ENCODE measurements around the gene LBX2. TPM values are rescaled to one million over a fixed set of nuclear protein-coding genes. Genes with fewer than 3 reads are reported as not detected.
A peak's percentile ranks its signal among the peaks of the same experiment; 100 is the strongest.

Gene LBX2
- total RNA-seq, 1 experiment from 2014 or later: 1.3 TPM

DNA sequence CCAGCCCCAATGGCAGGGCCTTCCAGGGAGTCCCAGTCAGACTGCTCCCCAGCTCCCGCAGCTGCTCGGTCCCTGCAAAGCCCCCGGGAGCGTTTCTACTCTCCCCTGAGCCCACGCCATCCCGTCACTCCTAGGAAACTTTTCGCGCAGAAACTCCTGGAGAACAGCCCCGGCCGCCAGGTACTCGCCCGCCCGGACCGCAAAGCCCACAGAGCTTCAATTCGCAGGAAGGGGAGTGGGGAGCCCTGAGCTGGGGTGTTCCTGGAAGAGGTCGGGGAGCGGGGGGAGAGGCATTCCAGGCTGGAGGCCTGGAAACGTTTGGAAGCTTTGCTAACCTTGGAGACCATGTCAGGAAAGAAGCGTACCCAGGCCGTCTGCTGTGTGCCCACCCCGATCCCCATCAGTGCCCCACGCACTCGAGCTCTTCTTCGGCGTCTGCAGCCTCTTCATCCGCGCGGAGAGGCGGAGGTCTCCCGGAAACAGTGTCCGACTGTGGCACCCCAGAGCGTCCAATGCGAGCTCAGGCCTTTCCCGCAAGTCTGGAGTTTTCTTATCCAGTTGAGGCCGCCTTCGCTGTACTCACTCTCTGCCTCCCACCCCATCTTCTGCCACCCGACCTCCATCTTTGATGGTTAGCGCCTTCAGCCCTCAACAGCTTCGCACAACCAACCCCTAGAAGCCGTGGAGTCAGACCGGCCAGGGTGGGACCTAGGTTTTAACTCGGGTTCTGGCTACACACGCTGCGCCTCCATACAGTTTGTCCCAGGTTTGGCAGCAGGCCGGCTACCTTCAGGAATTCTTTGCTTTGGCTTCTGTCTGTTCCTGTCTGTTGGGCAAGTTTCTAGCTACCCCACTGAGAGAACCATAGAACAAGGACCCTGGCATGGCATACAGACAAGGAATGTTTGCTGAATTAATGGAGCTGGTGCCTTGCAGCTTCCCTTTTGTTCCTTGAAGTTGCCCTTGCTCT lies 4.4 kb upstream of the LBX2 start:
- peak overlapping the region; percentile 78 for H3K27ac ChIP-seq
- no peaks in the 10 kb centered on the region for H3K27me3 ChIP-seq
- no peaks in the 10 kb centered on the region for H3K9me3 ChIP-seq (replicated peaks)
- DNase-seq: no peak
- H3K36me3 ChIP-seq: no peaks in the 10 kb centered on the region
- H3K4me1 ChIP-seq: peaks cover 8% of the 10 kb centered on the region; the same call in 1 of the 2 replicates
- peak overlapping the region; percentile 64 for H3K4me3 ChIP-seq

DNA sequence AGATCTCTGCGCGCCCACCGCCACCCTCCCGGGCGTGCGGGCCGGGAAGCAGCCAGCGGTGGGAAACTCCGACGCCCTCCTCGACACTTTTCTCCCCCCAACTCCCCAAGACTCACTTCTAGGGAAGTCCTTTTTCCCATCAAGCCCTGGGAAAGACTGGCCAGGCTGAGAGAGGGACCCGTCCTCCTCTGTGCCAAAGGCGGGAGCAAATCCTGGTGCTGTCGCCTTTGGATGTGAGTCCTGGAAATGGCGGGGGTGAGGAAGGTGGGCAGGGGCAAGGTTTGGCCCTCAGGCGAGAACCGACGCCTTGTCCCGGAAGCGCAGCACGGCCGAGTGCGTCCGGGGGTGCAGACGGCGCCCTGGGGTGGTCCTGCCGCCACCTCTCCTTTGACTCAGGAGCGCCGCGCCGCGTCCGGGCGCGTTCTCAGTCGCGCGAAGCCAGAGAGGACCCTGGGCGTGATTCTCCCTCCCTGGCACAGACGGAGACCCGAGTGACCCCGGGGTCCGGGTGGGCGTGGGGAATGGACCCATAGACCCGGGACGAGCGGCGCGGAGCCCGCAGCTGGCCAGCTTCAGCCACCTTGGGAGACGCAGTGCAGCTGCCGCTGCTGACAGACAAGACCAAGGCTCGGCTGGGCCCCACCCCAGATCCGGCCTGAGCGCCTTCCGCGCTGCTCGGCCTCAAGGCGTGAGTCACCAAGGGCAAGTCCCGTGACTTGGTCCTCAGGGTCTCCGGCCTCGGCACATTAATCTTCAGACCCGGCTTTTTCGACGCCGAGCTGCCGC lies 3.5 kb upstream of the LBX2 start:
- Histone ChIP-seq H3K4me3 (peak overlapping the region; percentile 64), H3K4me1 (no peaks in the 10 kb centered on the region), H3K27ac (peak overlapping the region; percentile 78), H3K27me3 (no peaks in the 10 kb centered on the region), H3K36me3 (no peaks in the 10 kb centered on the region), H3K9me3 (replicated peaks) (no peaks in the 10 kb centered on the region)
- DNase-seq: peak; percentile 84 to 87

DNA sequence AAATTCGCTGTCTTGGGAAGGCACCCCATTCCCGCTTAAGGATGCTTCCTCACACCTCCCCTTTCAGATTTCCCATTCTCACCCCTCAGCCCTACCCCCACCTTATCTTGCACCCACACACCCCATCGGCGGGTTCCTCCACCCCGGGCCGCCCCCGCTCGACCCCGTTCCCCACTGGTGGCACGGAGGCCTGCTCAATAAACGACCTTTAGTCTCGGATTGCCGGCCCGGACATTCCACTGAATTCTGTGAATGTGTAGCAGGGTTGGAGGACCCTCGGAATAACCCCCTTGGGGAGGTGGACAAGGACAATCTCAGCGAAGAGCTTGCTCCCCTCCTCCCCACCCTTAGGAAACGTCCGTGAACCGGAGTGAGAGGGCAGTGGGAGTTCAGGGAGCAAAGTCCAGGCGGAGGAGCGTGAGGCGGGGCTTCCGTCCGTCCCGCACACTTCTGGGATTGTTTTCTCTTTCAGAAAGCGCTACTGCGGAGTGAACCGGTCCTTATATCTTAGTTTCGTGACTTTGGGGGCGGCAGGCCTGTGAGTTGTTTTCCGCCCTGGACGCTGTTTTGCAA lies 2.8 kb upstream of the LBX2 start:
- Histone ChIP-seq H3K9me3 (replicated peaks) (no peaks in the 10 kb centered on the region), H3K4me1 (no peaks in the 10 kb centered on the region), H3K36me3 (no peaks in the 10 kb centered on the region), H3K27me3 (no peaks in the 10 kb centered on the region), H3K27ac (peak overlapping the region; percentile 78), H3K4me3 (peak overlapping the region; percentile 64)
- no peak for DNase-seq

DNA sequence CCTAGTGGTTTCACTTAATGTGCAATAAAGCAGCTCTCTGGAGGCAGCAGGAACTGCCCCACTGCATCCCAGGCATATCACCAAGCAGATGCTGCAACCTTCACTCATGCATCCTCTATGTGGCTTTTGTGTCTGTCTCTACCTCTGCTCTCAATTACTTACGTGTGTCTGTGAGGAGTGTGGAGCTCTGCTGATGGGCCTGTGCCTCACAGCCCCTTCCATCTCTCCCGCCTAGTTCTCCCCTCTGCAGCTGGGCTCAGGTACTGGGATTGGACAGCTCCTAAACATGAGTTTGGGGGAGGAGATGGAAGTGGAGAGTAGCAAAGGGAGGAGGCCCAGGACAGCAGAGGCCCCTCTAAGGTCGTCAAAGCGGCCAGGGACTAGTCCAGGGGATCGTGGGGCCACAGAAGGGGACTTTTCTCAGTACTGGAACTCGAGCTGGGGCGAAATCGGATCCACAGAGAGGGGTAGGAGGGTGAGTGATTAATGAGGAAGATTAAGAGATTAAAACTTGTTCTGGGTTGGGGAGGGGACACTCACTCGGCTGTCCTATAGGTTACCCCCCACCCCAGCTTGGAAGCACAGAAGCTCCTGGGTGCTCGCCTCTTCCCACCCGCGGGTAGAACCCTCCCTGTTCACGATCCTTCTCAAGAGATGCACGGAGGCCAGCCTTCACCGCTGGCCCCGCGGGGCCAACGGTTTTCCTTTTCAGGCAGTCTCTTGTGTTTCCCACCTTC lies 2.1 kb upstream of the LBX2 start:
- Histone ChIP-seq H3K27ac (no peak overlapping the region), H3K9me3 (replicated peaks) (no peaks in the 10 kb centered on the region), H3K36me3 (no peaks in the 10 kb centered on the region), H3K27me3 (no peaks in the 10 kb centered on the region), H3K4me3 (no peak overlapping the region), H3K4me1 (no peaks in the 10 kb centered on the region)
- no peak for DNase-seq

DNA sequence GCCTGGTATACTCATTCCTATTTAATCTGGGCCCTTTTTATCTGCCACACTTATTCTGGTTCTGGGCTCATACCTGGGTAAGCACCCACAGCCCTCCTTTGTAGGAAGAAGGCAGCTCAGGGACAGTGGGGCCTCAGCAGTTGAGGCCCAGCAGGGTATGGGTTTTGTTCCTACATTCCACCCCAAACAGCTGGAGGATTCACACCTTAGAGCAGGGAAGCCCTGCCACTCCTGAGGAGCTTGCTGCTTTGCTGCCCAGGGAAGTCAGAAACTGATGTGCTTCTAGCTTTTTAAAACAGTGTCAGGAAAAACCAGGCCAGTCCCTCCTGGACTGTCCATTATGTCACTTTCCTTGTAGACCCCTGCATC lies 1.2 kb upstream of the LBX2 start:
- Histone ChIP-seq H3K27me3 (no peaks in the 10 kb centered on the region), H3K27ac (no peak overlapping the region), H3K4me1 (no peaks in the 10 kb centered on the region), H3K4me3 (no peak overlapping the region), H3K9me3 (replicated peaks) (no peaks in the 10 kb centered on the region), H3K36me3 (no peaks in the 10 kb centered on the region)
- DNase-seq: no peak

DNA sequence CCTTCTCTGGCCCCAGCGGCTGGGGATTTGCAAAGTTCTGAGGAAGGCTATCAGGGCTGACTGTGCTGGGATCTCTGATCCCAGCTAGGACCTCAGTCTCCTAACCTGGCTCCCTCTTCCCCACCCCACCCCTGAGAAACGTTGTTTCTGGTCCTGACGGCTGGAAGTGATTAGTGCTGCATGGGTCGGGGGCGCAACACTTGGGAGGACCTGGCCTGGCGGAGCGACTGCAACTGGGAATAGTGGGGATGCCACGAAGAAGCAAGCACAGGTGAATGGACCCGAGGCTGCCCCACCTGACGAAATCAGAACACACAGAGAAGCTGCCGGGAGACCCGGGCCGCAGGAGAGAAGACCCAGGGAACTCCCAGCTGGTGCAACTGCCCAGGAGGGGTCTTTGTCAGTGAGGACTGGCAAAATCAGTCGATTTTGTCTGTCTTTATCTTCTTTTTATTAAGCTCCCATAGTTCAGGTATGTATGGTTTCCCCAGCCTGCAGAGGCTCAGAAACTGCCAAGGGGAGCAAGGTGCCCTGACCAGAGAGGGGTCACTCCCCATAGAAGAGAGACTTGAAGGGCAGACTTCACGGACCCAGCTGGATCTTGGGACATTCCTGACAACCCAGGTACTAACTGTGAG lies 656 bp upstream of the LBX2 start:
- Histone ChIP-seq H3K4me1 (no peaks in the 10 kb centered on the region), H3K4me3 (no peak overlapping the region), H3K9me3 (replicated peaks) (no peaks in the 10 kb centered on the region), H3K36me3 (no peaks in the 10 kb centered on the region), H3K27me3 (no peaks in the 10 kb centered on the region), H3K27ac (no peak overlapping the region)
- no peak for DNase-seq

DNA sequence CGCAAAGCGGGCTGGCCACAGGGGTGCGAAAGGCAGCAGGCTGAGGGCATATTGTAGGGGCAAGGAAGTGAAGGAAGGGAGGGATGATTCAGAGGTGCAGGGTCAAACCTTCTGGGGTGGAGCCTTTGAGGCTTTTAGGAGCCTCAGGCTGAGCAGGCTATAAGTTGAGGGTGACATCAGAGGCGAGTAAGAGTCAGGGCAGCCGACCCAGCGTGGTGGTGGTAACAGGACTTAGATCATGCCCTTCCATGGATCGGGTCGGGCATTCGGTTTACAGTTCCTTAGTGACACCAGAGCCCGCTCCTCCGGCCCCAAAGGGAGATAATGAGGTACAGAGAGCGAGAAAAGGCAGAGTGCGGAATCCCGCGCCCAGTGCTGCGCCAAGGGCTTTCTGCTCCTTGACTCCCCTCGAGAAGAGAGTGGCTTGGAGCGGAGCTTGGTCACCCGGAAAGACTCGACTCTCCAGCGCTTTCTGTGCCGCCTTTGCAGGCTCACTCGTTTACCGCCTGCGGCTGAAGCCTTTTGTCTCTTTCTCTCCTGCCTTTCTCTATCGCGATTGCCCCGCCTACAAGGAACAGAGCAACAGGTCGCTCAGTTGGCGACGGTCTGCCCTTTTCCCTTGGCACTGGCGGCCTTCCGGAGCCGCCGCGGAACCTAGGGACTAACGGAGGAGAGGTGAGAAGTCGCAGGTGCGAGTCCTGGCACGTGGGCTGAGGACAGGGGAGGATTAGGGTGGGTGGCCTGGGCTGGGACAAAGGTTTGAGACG lies 720 bp downstream of the LBX2 start:
- Histone ChIP-seq H3K27me3 (no peaks in the 10 kb centered on the region), H3K27ac (no peak overlapping the region), H3K4me3 (no peak overlapping the region), H3K9me3 (replicated peaks) (no peaks in the 10 kb centered on the region), H3K4me1 (no peaks in the 10 kb centered on the region), H3K36me3 (peaks cover 8% of the 10 kb centered on the region)
- DNase-seq: no peak

DNA sequence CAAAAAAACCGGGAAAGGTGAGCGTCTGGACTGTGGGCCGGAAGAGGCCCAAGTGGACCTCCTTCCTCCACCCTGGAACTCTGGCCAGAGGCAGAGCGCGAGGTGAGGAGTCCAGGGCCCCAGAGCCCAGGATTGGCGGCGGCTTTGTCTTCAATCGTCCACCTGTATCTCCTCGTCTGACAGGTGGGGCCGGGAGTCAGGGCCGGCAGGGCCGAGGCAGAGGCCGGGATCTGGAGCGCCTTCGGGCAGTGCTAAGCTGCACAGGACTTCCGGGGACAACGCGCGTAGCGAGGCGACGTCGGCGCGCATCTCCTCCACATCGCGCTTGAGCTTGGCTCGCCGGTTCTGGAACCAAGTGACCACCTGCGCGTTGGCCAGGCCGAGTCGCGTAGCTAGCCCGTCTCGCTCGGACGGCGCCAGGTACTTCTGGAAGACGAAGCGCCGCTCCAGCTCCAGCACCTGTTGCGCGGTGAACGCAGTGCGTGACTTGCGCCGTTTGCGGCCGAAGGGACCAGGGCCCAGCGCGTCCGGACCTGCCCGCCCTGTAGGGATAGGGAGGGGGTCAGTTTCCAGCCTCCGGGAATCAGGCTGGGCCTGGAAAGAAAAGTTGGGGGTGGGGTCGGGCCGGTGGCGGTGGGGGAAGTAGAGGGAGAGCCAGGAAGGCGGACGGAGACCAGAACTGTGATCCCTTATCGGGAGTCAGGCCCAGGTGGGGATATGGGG lies 1.5 kb downstream of the LBX2 start:
- Histone ChIP-seq H3K4me3 (no peak overlapping the region), H3K9me3 (replicated peaks) (no peaks in the 10 kb centered on the region), H3K4me1 (no peaks in the 10 kb centered on the region), H3K27me3 (no peaks in the 10 kb centered on the region), H3K27ac (no peak overlapping the region), H3K36me3 (peaks cover 10% of the 10 kb centered on the region)
- DNase-seq: no peak

DNA sequence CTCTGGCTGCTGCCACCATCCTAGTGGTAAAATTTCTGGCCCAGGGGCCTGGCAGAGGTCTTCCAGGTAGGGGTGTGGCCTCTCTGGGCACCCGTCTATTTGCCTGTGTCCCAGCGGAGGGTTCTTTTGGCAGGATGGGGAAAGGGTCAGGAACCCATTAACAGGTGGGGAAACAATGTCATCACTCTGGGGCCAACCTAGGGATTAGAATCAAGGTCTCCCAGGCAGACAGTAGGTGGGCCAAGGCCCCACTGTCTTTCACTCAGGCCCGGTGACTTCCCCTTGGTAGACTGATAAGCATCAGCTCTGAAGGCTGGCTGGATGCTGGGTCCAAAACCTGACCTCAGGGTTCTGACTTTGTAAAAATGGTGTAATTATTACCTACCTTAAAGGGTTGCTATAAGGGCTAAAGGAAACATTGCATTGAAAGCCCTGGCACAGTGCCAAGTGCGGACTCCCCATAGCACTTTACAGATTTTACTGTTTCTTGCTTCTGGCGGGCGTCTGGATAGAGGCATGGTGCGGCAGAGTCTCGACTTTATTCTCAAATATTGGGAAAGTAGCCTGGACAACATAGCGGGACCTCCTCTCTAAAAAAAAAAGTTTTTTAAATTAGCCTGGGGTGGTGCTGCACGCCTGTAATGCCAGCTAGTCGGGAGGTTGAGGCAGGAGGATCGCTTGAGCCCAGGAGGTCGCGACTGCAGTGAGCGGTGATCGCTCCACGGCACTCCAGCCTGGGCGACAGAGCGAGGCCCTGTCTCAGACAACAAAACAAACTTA lies 2.2 kb downstream of the LBX2 start:
- no peaks in the 10 kb centered on the region for H3K9me3 ChIP-seq (replicated peaks)
- H3K36me3 ChIP-seq: peaks cover 12% of the 10 kb centered on the region
- H3K4me1 ChIP-seq: no peaks in the 10 kb centered on the region
- no peak for DNase-seq
- no peak overlapping the region for H3K27ac ChIP-seq
- H3K27me3 ChIP-seq: no peaks in the 10 kb centered on the region
- no peak overlapping the region for H3K4me3 ChIP-seq

DNA sequence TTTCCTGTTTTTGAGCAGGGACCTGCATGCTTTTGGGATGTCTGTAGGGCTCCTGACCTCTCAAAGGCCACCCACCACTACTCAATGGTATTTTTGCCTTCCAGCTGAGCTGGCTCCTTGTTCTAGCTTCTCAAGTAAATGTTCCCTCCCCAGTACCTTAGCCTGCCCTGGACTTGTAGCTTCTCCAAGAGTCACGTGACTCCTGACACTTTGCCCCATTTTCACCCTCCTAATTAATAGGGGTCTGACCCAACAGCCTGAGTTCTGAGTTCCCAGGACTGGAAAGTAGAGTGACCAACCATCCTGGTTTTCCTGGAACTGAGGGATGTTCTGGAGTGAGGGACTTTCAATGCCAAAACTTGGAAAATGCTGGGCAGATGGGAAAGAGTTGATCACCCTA lies 4.0 kb downstream of the LBX2 start:
- Histone ChIP-seq H3K4me1 (no peaks in the 10 kb centered on the region), H3K9me3 (replicated peaks) (no peaks in the 10 kb centered on the region), H3K27me3 (no peaks in the 10 kb centered on the region), H3K36me3 (peaks cover 28% of the 10 kb centered on the region), H3K27ac (no peak overlapping the region), H3K4me3 (no peak overlapping the region)
- no peak for DNase-seq

DNA sequence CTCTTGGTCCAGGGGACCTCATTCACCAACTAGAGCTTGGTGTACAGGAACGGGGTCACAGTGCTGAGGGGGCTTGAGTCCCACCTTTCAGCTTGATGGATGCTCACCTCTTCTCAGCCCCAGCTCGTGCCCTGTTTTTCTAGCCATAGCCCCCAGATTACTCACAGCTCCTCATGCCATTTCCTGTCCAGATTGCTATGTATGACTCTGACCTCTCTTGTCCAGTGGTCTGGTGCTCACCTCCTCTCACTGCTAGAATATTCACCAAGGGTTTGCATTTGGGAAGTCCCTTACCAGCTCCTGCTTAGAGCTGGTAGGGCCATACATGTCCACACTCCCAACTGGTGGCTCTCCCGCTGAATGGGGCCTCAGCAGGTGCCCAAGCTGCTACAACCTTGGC lies 5.9 kb downstream of the LBX2 start:
- no peaks in the 10 kb centered on the region for H3K27me3 ChIP-seq
- DNase-seq: no peak
- H3K4me1 ChIP-seq: no peaks in the 10 kb centered on the region
- H3K27ac ChIP-seq: no peak overlapping the region
- H3K9me3 ChIP-seq (replicated peaks): no peaks in the 10 kb centered on the region
- no peak overlapping the region for H3K4me3 ChIP-seq
- H3K36me3 ChIP-seq: peaks cover 28% of the 10 kb centered on the region

DNA sequence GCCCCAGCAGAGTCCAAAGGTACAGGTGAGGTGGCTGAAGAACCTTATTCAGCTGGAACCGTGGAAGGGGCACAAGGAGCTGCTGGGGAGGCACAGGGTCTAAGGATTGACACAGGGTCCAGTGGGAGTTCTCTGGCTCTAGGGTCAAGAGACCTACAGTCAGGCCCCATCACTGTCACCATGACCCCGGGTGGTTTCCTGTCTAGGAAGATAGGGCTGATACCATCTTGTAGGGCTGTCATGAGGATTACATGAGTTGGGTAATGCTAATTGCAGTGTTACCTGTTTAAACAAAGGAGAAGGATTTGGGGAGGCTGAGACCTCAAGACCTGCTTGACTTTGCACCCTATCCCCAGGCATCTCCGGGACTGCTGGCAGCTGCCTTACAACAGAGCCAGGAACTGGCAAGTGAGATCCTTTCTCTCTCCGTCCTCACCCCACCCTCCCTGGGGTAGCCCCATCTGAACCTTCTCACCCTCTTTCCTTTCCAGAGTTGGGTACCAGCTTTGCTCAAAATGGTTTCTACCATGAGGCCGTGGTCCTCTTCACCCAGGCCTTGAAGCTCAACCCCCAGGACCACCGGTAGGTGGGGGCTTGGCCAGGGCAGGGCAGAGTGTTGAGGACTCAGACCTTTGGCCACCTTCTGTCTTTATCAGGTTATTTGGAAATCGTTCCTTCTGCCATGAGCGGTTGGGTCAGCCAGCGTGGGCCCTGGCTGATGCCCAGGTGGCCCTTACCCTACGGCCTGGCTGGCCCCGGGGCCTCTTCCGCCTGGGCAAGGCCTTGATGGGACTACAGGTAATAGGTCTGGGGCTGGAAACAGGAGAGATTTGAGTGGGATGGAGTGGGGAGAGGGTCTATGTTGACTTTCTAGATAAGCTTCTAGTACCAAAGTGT lies 7.5 kb downstream of the LBX2 start:
- Histone ChIP-seq H3K9me3 (replicated peaks) (no peaks in the 10 kb centered on the region), H3K36me3 (peaks cover 28% of the 10 kb centered on the region), H3K27me3 (no peaks in the 10 kb centered on the region), H3K4me1 (no peaks in the 10 kb centered on the region), H3K27ac (no peak overlapping the region), H3K4me3 (no peak overlapping the region)
- DNase-seq: no peak
